Ectodermal cell (in vitro differentiated cells): ENCODE data around the gene SLCO3A1.

Experiments
- H3K27ac ChIP-seq: 2 replicates; pipeline ENCODE4 v1.7.0; 2013; ENCODE audit warnings: mild to moderate bottlenecking, low read depth, low read length; ENCODE audit not compliant: insufficient read depth, poor library complexity, severe bottlenecking
- H3K27me3 ChIP-seq: 2 replicates; pipeline ENCODE4 v1.7.0; 2013; ENCODE audit warnings: mild to moderate bottlenecking, low read length; ENCODE audit not compliant: insufficient read depth, control insufficient read depth, poor library complexity, severe bottlenecking
- H3K36me3 ChIP-seq: one replicate; pipeline ENCODE4 v1.7.0; 2013; ENCODE audit warnings: low read length; ENCODE audit not compliant: control insufficient read depth, insufficient read depth
- H3K4me1 ChIP-seq: one replicate; pipeline ENCODE4 v1.7.0; 2013; ENCODE audit warnings: low read length; ENCODE audit not compliant: control insufficient read depth, insufficient read depth
- H3K4me3 ChIP-seq: 2 replicates; pipeline ENCODE4 v1.7.0; 2013; ENCODE audit warnings: low read depth, low read length, control low read depth; ENCODE audit not compliant: insufficient read depth
- H3K9me3 ChIP-seq: 2 replicates; pipeline ENCODE4 v1.7.0; 2013; ENCODE audit warnings: mild to moderate bottlenecking, low read length, moderate library complexity; ENCODE audit not compliant: control insufficient read depth
- WGBS, 2 experiments: methylation state at CpG; one replicate each; pipeline ENCODE4 v1.1.7; 2013; ENCODE audit warnings: missing lambda C conversion rate in 2 of 2; 5-methylcytosine and 5-hydroxymethylcytosine counted together

SLCO3A1 gene

GRCh38 chr15:92082006-92082843 lies 228.7 kb downstream of the SLCO3A1 start:
- Histone ChIP-seq H3K4me1 (no peaks in the 10 kb centered on the region), H3K9me3 (no peaks in the 10 kb centered on the region), H3K36me3 (no peaks in the 10 kb centered on the region), H3K4me3 (no peak overlapping the region), H3K27me3 (no peaks in the 10 kb centered on the region), H3K27ac (no peak overlapping the region)
- WGBS, 2 experiments: 36 to 37% methylated on average over 10 of the region's 10 CpGs

- WGBS, 2 experiments: 91 to 94% methylated on average over 3 to 4 of the region's 4 CpGs
- H3K27me3 ChIP-seq: no peaks in the 10 kb centered on the region
- H3K4me3 ChIP-seq: no peak overlapping the region
- H3K9me3 ChIP-seq: no peaks in the 10 kb centered on the region
- H3K4me1 ChIP-seq: no peaks in the 10 kb centered on the region
- H3K36me3 ChIP-seq: no peaks in the 10 kb centered on the region
- no peak overlapping the region for H3K27ac ChIP-seq
Measured at GRCh38 chr15:92083190-92083589, 229.7 kb downstream of the SLCO3A1 start.

- Histone ChIP-seq H3K27ac (no peak overlapping the region), H3K27me3 (no peaks in the 10 kb centered on the region), H3K9me3 (no peaks in the 10 kb centered on the region), H3K4me3 (no peak overlapping the region), H3K4me1 (no peaks in the 10 kb centered on the region), H3K36me3 (no peaks in the 10 kb centered on the region)
- WGBS, 2 experiments: 90 to 100% methylated on average over 2 of the region's 2 CpGs
Measured at GRCh38 chr15:92087211-92087610, 233.7 kb downstream of the SLCO3A1 start.

DNA sequence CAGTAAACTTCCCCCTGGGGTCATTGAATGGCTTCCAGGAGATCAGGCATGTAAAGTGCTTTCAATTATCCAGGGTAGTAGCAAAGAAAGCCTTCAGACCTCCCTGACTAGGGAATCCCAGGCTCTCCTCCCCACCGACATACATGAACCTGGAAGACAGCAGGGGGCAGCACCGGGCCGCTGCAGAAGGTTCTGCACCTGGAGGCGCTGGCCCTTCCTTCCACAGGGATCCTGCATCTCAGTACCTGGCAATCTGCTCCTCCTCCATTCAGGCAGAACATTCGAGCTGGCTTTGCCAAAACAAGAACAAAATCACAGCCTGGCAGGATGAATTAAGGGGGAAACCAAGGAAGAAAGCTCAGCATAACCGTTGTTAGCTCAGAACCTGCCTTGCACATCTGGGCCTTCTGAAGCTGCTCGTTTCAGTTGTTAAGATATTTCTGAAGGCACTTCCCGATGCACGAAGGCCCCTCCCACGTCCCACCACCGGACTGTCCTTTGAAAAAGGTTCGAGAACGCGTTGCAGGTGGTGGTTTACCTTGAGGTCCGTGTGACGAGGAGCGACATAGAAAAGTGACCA lies 237.7 kb downstream of the SLCO3A1 start:
- Histone ChIP-seq H3K36me3 (no peaks in the 10 kb centered on the region), H3K4me1 (no peaks in the 10 kb centered on the region)
- WGBS, 2 experiments: 70% methylated on average over 17 of the region's 17 CpGs

GRCh38 chr15:92092289-92093105 lies 239.0 kb downstream of the SLCO3A1 start:
- Histone ChIP-seq H3K4me1 (no peaks in the 10 kb centered on the region), H3K9me3 (no peaks in the 10 kb centered on the region), H3K36me3 (no peaks in the 10 kb centered on the region), H3K27me3 (no peaks in the 10 kb centered on the region), H3K27ac (no peak overlapping the region), H3K4me3 (no peak overlapping the region)
- WGBS, 2 experiments: 92 to 95% methylated on average over 9 to 10 of the region's 10 CpGs

More for the DNA sequence above, 237.7 kb downstream of the SLCO3A1 start:
- Histone ChIP-seq H3K4me3 (no peak overlapping the region), H3K27me3 (no peaks in the 10 kb centered on the region), H3K27ac (no peak overlapping the region), H3K9me3 (no peaks in the 10 kb centered on the region)

DNA sequence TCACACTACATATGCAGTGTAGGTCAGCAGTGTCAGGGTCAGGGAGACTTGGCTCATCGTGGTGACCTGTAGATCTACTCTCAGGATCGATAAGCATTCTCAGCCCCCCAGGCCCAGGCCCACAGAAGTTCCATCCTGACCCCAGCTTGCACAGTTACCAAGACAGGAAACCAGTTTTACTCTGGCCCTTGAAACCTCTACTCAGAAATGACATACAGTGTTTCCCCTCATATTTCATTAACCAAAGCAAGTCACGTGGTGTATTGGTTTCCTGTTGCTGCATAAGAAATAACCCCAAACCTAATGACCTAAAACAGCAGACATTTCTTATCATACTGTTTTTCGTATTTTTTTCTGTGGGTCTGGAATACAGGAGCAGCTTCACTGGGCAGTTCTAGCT lies 242.2 kb downstream of the SLCO3A1 start:
- no peak overlapping the region for H3K4me3 ChIP-seq
- H3K27me3 ChIP-seq: no peaks in the 10 kb centered on the region
- no peaks in the 10 kb centered on the region for H3K36me3 ChIP-seq
- H3K27ac ChIP-seq: no peak overlapping the region
- no peaks in the 10 kb centered on the region for H3K9me3 ChIP-seq
- 89% methylated on average over 4 of the region's 4 CpGs for WGBS, 2 experiments
- H3K4me1 ChIP-seq: peaks cover 5% of the 10 kb centered on the region

DNA sequence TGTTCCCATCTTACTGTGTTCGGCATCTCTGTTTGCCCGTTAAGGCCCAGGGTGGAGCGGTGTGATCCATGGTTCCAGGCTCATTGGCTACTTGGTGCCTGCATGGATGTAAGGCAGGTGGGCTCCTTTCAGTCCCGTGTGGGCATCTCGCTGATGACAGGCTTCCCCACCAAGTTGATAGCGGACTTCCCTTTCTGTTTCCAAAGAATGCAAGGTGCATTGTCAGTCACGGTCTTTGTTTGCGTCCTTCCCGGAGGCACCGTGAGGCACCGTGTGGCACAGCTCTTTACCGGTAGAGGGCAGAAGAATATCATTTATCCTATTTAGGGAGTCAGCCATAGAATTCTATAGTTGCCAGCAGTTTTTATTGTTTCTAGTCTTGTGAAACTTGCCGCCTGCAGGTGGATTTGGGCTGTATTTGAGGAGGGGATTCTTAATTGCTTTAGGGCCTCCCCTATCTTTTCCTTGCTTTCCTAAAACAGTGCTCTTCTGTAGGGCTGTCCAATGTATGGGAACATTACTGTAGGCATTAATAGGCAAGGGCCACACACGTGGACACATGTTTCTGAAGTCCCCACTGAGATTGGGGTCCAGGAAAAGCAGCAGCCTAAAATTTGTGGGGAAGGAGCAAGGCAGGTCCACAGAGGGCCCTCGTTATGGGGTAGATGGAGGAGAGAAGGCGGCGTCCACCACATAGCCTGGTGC lies 244.1 kb downstream of the SLCO3A1 start:
- Histone ChIP-seq H3K4me3 (no peak overlapping the region), H3K27ac (no peak overlapping the region)
- WGBS, 2 experiments: 40% methylated on average over 17 of the region's 17 CpGs

DNA sequence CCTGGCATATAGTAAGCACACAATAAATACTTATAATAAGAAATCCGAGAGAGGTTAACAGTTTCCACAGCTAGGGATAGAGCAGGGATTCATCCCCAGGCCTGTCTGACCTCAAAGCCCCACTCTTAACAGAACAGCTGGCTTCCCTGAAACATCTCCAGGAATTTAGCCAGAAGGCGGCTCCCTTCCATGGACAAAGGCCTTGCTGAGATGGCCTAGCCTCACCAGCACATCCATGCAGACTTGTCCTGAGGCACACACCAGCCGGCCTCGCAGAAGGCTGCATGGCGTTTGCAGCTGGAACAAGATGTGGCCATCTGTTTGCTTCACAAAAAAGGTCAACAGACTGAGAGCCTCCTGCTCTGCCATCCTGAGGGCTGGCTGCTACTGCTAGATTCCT lies 245.4 kb downstream of the SLCO3A1 start:
- no peaks in the 10 kb centered on the region for H3K9me3 ChIP-seq
- H3K4me3 ChIP-seq: no peak overlapping the region
- no peaks in the 10 kb centered on the region for H3K27me3 ChIP-seq
- peaks cover 11% of the 10 kb centered on the region for H3K4me1 ChIP-seq
- no peak overlapping the region for H3K27ac ChIP-seq
- 67 to 73% methylated on average over 5 of the region's 5 CpGs for WGBS, 2 experiments
- H3K36me3 ChIP-seq: no peaks in the 10 kb centered on the region

More for the DNA sequence above, 244.1 kb downstream of the SLCO3A1 start:
- Histone ChIP-seq H3K27me3 (no peaks in the 10 kb centered on the region), H3K36me3 (no peaks in the 10 kb centered on the region), H3K4me1 (peaks cover 10% of the 10 kb centered on the region), H3K9me3 (no peaks in the 10 kb centered on the region)

- 96 to 99% methylated on average over 2 of the region's 2 CpGs for WGBS, 2 experiments
- H3K9me3 ChIP-seq: no peaks in the 10 kb centered on the region
- H3K4me3 ChIP-seq: no peak overlapping the region
- no peak overlapping the region for H3K27ac ChIP-seq
- no peaks in the 10 kb centered on the region for H3K36me3 ChIP-seq
- no peaks in the 10 kb centered on the region for H3K27me3 ChIP-seq
- peaks cover 11% of the 10 kb centered on the region for H3K4me1 ChIP-seq
Measured at GRCh38 chr15:92100301-92100700, 246.8 kb downstream of the SLCO3A1 start.
